Measurements from ENCODE around the gene IL22RA2.

DNA sequence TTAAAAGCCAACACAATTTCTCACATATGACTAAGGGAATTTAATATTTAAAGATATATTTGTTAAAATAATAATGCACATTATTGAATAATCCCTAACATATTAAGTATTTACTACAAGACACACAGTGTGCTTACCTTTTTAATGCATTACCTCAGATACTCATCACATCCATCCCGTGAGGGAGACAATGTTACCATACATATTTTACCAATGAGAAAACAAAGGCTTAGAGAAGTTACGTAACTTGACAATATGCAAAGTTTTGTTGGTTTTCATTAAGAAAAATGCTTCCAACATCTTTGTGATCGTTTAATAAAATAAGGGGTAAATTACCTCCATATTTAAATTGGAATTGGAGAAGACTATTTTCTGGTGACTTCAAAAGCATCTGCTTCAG is 41.5 kb upstream of the IL22RA2 start:
- TF ChIP-seq, protein P1, sequence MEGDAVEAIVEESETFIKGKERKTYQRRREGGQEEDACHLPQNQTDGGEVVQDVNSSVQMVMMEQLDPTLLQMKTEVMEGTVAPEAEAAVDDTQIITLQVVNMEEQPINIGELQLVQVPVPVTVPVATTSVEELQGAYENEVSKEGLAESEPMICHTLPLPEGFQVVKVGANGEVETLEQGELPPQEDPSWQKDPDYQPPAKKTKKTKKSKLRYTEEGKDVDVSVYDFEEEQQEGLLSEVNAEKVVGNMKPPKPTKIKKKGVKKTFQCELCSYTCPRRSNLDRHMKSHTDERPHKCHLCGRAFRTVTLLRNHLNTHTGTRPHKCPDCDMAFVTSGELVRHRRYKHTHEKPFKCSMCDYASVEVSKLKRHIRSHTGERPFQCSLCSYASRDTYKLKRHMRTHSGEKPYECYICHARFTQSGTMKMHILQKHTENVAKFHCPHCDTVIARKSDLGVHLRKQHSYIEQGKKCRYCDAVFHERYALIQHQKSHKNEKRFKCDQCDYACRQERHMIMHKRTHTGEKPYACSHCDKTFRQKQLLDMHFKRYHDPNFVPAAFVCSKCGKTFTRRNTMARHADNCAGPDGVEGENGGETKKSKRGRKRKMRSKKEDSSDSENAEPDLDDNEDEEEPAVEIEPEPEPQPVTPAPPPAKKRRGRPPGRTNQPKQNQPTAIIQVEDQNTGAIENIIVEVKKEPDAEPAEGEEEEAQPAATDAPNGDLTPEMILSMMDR (IDR thresholded peaks at IDR 0.05; ENCODE audit: low read depth, low read length, missing input control): no peak
- TF ChIP-seq REST (IDR thresholded peaks at IDR 0.05) (no peak), EGR1 (IDR thresholded peaks at IDR 0.05; ENCODE audit: low read depth in 2 of 2) (no peak), MAX (IDR thresholded peaks at IDR 0.05) (no peak), GABPA (IDR thresholded peaks at IDR 0.05 in 1 of 2, conservative IDR thresholded peaks at IDR 0.05 in 1 of 2) (no peak), JUND (IDR thresholded peaks at IDR 0.05) (no peak), SP1 (IDR thresholded peaks at IDR 0.05) (no peak), HNF4A (conservative IDR thresholded peaks at IDR 0.05) (no peak), FOXA2 (IDR thresholded peaks at IDR 0.05) (no peak), RXRA (IDR thresholded peaks at IDR 0.05) (no peak), YY1 (IDR thresholded peaks at IDR 0.05) (no peak), RAD21 (IDR thresholded peaks at IDR 0.05) (no peak)
- TF ChIP-seq, protein P2, sequence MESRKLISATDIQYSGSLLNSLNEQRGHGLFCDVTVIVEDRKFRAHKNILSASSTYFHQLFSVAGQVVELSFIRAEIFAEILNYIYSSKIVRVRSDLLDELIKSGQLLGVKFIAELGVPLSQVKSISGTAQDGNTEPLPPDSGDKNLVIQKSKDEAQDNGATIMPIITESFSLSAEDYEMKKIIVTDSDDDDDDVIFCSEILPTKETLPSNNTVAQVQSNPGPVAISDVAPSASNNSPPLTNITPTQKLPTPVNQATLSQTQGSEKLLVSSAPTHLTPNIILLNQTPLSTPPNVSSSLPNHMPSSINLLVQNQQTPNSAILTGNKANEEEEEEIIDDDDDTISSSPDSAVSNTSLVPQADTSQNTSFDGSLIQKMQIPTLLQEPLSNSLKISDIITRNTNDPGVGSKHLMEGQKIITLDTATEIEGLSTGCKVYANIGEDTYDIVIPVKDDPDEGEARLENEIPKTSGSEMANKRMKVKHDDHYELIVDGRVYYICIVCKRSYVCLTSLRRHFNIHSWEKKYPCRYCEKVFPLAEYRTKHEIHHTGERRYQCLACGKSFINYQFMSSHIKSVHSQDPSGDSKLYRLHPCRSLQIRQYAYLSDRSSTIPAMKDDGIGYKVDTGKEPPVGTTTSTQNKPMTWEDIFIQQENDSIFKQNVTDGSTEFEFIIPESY (IDR thresholded peaks at IDR 0.05): no peak
